ENCODE measurements around the gene DEK. TPM values are rescaled to one million over a fixed set of nuclear protein-coding genes. Genes with fewer than 3 reads are reported as not detected.

Gene DEK
- total and polyA plus RNA-seq, 2 of the 13 experiments (the other 11 are each of a cell fraction or from before 2014, with no cell fraction given): 53.2 to 276 TPM

DNA sequence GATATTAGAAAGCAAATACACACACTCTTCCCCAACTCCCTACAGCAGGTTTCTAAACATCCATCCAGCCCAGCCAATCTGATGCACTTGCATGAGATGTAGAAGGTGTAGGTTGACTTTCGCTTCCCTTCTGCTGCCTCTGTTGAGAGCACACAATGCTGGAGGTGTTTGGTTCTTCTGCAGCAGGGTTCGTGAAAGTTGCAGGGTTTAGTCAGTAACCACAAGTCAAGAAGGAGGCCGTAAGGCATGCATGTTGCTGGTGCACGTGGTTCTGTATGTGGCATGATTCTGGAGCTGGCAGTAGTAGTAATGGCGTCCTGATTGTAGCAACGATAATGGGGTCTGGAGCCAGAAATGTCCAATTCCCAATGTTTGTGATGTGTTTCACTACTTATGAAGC is 53.0 kb downstream of the DEK start (continued):
- TF ChIP-seq, protein P1, sequence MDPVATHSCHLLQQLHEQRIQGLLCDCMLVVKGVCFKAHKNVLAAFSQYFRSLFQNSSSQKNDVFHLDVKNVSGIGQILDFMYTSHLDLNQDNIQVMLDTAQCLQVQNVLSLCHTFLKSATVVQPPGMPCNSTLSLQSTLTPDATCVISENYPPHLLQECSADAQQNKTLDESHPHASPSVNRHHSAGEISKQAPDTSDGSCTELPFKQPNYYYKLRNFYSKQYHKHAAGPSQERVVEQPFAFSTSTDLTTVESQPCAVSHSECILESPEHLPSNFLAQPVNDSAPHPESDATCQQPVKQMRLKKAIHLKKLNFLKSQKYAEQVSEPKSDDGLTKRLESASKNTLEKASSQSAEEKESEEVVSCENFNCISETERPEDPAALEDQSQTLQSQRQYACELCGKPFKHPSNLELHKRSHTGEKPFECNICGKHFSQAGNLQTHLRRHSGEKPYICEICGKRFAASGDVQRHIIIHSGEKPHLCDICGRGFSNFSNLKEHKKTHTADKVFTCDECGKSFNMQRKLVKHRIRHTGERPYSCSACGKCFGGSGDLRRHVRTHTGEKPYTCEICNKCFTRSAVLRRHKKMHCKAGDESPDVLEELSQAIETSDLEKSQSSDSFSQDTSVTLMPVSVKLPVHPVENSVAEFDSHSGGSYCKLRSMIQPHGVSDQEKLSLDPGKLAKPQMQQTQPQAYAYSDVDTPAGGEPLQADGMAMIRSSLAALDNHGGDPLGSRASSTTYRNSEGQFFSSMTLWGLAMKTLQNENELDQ (CRISPR knock-in tag; IDR thresholded peaks at IDR 0.05; ENCODE audit: borderline replicate concordance): no peak
- no peak for TF ChIP-seq ISL2 (CRISPR knock-in tag; IDR thresholded peaks at IDR 0.05)

DNA sequence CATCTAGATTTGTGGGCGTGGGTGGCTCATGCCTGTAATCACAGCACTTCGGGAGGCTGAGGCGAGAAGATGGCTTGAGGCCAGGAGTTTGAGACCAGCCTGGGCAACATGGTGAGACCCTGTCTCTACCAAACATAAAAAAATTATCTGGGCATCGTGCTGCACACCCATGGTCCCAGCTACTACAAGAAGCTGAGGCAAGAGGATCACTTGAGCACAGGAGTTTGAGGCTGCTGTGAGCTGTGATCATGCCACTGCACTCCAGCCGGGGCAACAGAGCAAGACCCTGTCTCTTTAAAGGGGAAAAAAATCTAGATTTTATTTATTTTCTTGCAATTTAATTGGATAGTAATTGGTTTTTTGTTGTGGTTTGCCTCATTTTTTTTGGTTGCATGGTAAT is 53.6 kb downstream of the DEK start:
- 93% methylated on average over 5 of the region's 5 CpGs for WGBS (ENCODE audit: low lambda C conversion rate)
- Histone ChIP-seq H4K20me1 (ENCODE audit: insufficient read depth, low read length) (no peaks in the 10 kb centered on the region), H3K27ac (ENCODE audit: extremely low read length, insufficient read depth, low read length) (no peak overlapping the region), H2AFZ (ENCODE audit: low read length) (no peak overlapping the region), H3K4me1 (ENCODE audit: insufficient read depth, low read length) (peaks cover 17% of the 10 kb centered on the region), H3K27me3 (ENCODE audit: control insufficient read depth in 1 of 2, insufficient read depth in 2 of 2, low read length in 2 of 2) (no peaks in the 10 kb centered on the region), H3K79me2 (ENCODE audit: insufficient read depth, low read length) (no peaks in the 10 kb centered on the region), H3K4me2 (ENCODE audit: low read depth, low read length) (no peak overlapping the region), H3K4me3 (replicated peaks in 1 of 3; ENCODE audit: insufficient read depth in 1 of 3, low read depth in 2 of 3, low read length in 3 of 3) (no peak overlapping the region), H3K9me3 (ENCODE audit: low read length) (no peaks in the 10 kb centered on the region), H3K9ac (ENCODE audit: insufficient read depth, low read depth, low read length) (no peak overlapping the region), H3K36me3 (replicated peaks in 1 of 2; ENCODE audit: control insufficient read depth in 1 of 2, insufficient read depth in 2 of 2, low read length in 2 of 2) (peaks cover 0 to 4% of the 10 kb centered on the region in 2 experiments; a peak in 2 of 5 replicates)
- no TSS peak for BruUV-seq (replicated peaks)
- POLR2A ChIA-PET: no interaction called here
- no peak for FAIRE-seq
- intact Hi-C loops (cut with micrococcal nuclease; ENCODE audit: unreplicated experiment) (no loop called here), in situ Hi-C loops (cut with HindIII; ENCODE audit: extremely low pct_ligation_motif_present, low pct_unique_long_range_greater_than_20kb) (no loop called here)
- TF ChIP-seq, protein P2, sequence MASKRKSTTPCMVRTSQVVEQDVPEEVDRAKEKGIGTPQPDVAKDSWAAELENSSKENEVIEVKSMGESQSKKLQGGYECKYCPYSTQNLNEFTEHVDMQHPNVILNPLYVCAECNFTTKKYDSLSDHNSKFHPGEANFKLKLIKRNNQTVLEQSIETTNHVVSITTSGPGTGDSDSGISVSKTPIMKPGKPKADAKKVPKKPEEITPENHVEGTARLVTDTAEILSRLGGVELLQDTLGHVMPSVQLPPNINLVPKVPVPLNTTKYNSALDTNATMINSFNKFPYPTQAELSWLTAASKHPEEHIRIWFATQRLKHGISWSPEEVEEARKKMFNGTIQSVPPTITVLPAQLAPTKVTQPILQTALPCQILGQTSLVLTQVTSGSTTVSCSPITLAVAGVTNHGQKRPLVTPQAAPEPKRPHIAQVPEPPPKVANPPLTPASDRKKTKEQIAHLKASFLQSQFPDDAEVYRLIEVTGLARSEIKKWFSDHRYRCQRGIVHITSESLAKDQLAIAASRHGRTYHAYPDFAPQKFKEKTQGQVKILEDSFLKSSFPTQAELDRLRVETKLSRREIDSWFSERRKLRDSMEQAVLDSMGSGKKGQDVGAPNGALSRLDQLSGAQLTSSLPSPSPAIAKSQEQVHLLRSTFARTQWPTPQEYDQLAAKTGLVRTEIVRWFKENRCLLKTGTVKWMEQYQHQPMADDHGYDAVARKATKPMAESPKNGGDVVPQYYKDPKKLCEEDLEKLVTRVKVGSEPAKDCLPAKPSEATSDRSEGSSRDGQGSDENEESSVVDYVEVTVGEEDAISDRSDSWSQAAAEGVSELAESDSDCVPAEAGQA (IDR thresholded peaks at IDR 0.05; ENCODE audit: low read depth): no peak
- TF ChIP-seq, protein P2 (CRISPR knock-in tag; IDR thresholded peaks at IDR 0.05; ENCODE audit: borderline replicate concordance): no peak
- peak; percentile 44; the same call in 1 of the 2 replicates for TF ChIP-seq ZNF121 (CRISPR knock-in tag; IDR thresholded peaks at IDR 0.05)
- CTCF ChIA-PET (ENCODE audit: low intra/inter-chr PET ratio, low total read pairs): no interaction called here
- no peak for DNase-seq (ENCODE audit: low spot score)
- ATAC-seq: no peak
